ENCODE data around the gene ATF7IP. TPM values are rescaled to one million over a fixed set of nuclear protein-coding genes. Genes with fewer than 3 reads are reported as not detected.

The ATF7IP gene
- total RNA-seq, 1 donor from 2014 or later: 58.2 TPM

DNA sequence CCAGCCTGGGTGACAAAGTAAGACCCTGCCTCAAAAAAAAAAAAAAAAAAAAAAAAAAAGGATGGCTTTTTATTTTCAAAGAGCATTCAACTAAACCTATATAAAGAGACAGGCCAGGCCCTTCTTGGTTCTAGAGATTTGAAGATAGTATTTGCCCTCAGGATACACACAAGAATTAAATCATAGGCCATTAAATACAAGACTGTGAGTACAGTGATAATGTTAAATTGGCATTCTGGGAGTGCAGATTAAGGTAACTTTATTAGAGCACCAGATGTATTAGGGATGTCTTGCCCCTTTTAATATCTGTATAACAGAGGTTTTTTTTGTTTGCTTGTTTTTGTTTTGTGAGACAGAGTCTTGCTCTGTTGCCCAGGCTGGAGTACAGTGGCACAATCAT lies 61.3 kb downstream of the ATF7IP start:
- TF ChIP-seq, protein P1, sequence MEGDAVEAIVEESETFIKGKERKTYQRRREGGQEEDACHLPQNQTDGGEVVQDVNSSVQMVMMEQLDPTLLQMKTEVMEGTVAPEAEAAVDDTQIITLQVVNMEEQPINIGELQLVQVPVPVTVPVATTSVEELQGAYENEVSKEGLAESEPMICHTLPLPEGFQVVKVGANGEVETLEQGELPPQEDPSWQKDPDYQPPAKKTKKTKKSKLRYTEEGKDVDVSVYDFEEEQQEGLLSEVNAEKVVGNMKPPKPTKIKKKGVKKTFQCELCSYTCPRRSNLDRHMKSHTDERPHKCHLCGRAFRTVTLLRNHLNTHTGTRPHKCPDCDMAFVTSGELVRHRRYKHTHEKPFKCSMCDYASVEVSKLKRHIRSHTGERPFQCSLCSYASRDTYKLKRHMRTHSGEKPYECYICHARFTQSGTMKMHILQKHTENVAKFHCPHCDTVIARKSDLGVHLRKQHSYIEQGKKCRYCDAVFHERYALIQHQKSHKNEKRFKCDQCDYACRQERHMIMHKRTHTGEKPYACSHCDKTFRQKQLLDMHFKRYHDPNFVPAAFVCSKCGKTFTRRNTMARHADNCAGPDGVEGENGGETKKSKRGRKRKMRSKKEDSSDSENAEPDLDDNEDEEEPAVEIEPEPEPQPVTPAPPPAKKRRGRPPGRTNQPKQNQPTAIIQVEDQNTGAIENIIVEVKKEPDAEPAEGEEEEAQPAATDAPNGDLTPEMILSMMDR (IDR thresholded peaks at IDR 0.05): no peak
- no peaks in the 10 kb centered on the region for H3K27me3 ChIP-seq
- no peaks in the 10 kb centered on the region for H3K4me1 ChIP-seq
- H3K27ac ChIP-seq: no peak overlapping the region
- DNase-seq (ENCODE audit: low spot score in 2 of 2): no peak
- peaks cover 0 to 9% of the 10 kb centered on the region in 2 donors for H3K9me3 ChIP-seq
- no peak overlapping the region for H3K4me3 ChIP-seq
- peaks cover 6 to 14% of the 10 kb centered on the region in 2 donors for H3K36me3 ChIP-seq
- intact Hi-C loops (cut with DNase I): no loop called here

DNA sequence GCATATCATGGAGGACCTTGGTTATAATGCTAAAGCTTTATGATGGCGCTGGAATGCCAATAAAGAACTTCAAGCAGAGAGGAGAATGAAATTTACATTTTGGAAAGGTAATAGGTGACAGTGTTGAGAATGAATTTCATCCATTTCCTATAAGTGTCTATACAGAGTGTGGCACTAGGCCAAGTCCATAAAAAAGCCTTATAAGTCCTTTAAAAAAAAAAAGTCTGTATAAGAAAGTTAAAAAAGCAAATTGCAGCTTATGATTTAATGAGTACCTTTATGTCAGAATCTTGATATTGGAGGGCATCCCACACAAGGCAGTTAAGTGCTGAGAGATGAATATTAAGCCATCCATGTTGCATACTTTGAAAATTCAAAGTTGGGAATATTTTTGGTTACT lies 62.4 kb downstream of the ATF7IP start:
- DNase-seq (ENCODE audit: low spot score in 2 of 2): no peak
- Histone ChIP-seq H3K36me3 (peaks cover 6 to 14% of the 10 kb centered on the region in 2 donors), H3K4me3 (no peak overlapping the region), H3K4me1 (no peaks in the 10 kb centered on the region), H3K27ac (no peak overlapping the region), H3K9me3 (peaks cover 0 to 6% of the 10 kb centered on the region in 2 donors), H3K27me3 (no peaks in the 10 kb centered on the region)
- intact Hi-C loops (cut with DNase I): no loop called here
- TF ChIP-seq, protein P1 (IDR thresholded peaks at IDR 0.05): no peak

DNA sequence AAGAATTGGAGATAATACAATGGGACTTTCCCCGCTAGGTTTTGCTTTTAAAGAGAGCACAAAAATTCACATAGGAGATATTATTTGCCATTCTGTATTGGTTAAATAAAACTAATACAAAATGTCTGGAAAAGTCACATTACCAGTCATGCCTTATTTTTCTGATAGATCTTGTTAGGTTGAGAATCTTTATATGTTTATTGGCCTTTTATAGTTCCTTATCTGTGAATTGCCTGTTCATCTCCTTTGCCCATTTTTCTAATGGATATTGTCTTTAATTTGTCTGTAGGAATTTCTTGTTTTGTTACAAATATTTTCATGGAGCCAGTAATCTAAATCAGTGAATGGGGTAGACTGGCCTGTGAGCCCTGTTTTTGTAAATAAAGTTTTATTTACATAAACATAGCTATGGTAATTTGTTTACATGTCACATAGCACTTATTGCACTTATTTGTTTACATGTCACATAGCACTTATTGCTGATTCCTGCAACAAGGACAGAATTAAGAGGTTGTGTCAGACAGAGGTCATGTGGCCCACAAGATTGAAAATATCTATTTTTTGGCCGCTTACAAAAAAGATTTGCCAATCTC lies 65.0 kb downstream of the ATF7IP start:
- H3K27me3 ChIP-seq: no peaks in the 10 kb centered on the region
- H3K36me3 ChIP-seq: peaks cover 3 to 6% of the 10 kb centered on the region in 2 donors
- H3K27ac ChIP-seq: no peak overlapping the region
- H3K9me3 ChIP-seq: peaks cover 0 to 6% of the 10 kb centered on the region in 2 donors
- H3K4me3 ChIP-seq: no peak overlapping the region
- intact Hi-C loops (cut with DNase I): no loop called here
- no peaks in the 10 kb centered on the region for H3K4me1 ChIP-seq
- TF ChIP-seq, protein P1 (IDR thresholded peaks at IDR 0.05): no peak
- no peak for DNase-seq (ENCODE audit: low spot score in 2 of 2)

DNA sequence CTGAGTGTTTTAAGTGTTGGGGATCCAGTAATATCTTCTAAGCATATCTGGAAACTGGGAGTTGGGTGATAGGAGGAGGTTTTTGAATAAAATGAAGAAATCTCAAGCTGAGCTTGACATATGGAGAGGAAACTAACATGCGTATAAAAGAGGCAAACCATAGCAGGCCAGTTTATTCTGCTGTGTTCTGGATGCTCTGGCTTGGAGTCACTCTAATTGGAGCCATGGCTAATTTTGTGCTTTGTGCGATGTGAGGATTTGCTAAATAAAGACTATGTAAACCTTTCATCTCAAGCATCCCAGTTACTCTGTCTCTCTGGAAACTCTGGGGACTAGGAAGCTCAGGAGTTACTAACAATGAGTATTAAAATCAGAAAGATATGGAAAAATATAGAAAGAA lies 66.5 kb downstream of the ATF7IP start:
- intact Hi-C loops (cut with DNase I): no loop called here
- peaks cover 0 to 6% of the 10 kb centered on the region in 2 donors for H3K9me3 ChIP-seq
- peaks cover 10 to 15% of the 10 kb centered on the region in 2 donors for H3K36me3 ChIP-seq
- TF ChIP-seq, protein P1 (IDR thresholded peaks at IDR 0.05): no peak
- no peaks in the 10 kb centered on the region for H3K4me1 ChIP-seq
- no peak overlapping the region for H3K27ac ChIP-seq
- H3K27me3 ChIP-seq: no peaks in the 10 kb centered on the region
- H3K4me3 ChIP-seq: no peak overlapping the region
- no peak for DNase-seq (ENCODE audit: low spot score in 2 of 2)

DNA sequence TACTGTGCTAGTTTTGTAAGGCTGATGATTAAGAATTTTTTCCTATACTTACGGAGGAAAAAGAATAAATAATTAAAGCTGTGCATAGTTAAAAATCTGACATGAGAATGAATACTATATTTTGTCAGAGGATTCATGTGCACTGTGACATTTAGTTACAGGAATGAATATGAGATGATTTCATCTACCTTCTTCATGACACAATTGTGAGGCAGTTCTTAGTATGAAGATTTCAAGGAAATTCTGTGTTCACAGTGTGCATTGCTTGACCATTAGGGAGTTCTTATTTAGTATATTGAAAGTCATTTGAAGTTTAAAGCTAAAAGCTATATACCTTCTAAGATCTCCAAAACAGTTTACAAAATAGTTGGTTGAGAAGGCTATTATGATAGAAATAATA lies 70.1 kb downstream of the ATF7IP start:
- no peak overlapping the region for H3K4me3 ChIP-seq
- H3K36me3 ChIP-seq: peaks cover 28 to 38% of the 10 kb centered on the region in 2 donors
- intact Hi-C loops (cut with DNase I): no loop called here
- TF ChIP-seq, protein P1 (IDR thresholded peaks at IDR 0.05): no peak
- no peak for DNase-seq (ENCODE audit: low spot score in 2 of 2)
- no peak overlapping the region for H3K27ac ChIP-seq
- no peaks in the 10 kb centered on the region for H3K4me1 ChIP-seq
- peaks cover 0 to 2% of the 10 kb centered on the region in 2 donors for H3K9me3 ChIP-seq
- no peaks in the 10 kb centered on the region for H3K27me3 ChIP-seq

Data from ascending aorta (tissue), 2 donors.